HG03378 (cell line): Measurements from ENCODE around the gene CCDC69.

ENCODE experiments used
- ATAC-seq: cut with Tn5 transposase; IDR thresholded peaks from one replicate; pipeline ENCODE4 v1.9.1; 2021; ENCODE audit warnings: mild to moderate bottlenecking, moderate library complexity; ENCODE audit not compliant: unreplicated experiment

CCDC69 gene

GRCh38 chr5:151150471-151151262 lies 73.2 kb downstream of the CCDC69 start:
- peak; percentile 45 for ATAC-seq

GRCh38 chr5:151148583-151148982 lies 75.3 kb downstream of the CCDC69 start:
- no peak for ATAC-seq

- no peak for ATAC-seq
Measured at GRCh38 chr5:151147033-151147432, 76.9 kb downstream of the CCDC69 start.

GRCh38 chr5:151146061-151146460 lies 77.8 kb downstream of the CCDC69 start:
- ATAC-seq: no peak

GRCh38 chr5:151144922-151145321 lies 79.0 kb downstream of the CCDC69 start:
- no peak for ATAC-seq

- ATAC-seq: no peak
Measured at GRCh38 chr5:151144275-151144674, 79.6 kb downstream of the CCDC69 start.

GRCh38 chr5:151143645-151144044 lies 80.2 kb downstream of the CCDC69 start:
- no peak for ATAC-seq

GRCh38 chr5:151142933-151143332 lies 81.0 kb downstream of the CCDC69 start:
- no peak for ATAC-seq

GRCh38 chr5:151141535-151141934 lies 82.4 kb downstream of the CCDC69 start:
- peak; percentile 93 for ATAC-seq

- no peak for ATAC-seq
Measured at GRCh38 chr5:151140686-151141459, 83.0 kb downstream of the CCDC69 start.

- ATAC-seq: no peak
Measured at GRCh38 chr5:151139646-151140045, 84.2 kb downstream of the CCDC69 start.

GRCh38 chr5:151139015-151139414 lies 84.9 kb downstream of the CCDC69 start:
- no peak for ATAC-seq

- no peak for ATAC-seq
Measured at GRCh38 chr5:151138114-151138513, 85.8 kb downstream of the CCDC69 start.

GRCh38 chr5:151137067-151137825 lies 86.6 kb downstream of the CCDC69 start:
- ATAC-seq: no peak

- ATAC-seq: peak; percentile 49
Measured at GRCh38 chr5:151134228-151134627, 89.7 kb downstream of the CCDC69 start.

- ATAC-seq: no peak
Measured at GRCh38 chr5:151132963-151133362, 90.9 kb downstream of the CCDC69 start.
